Inferior parietal cortex (tissue), 1 donor: Measurements from ENCODE around the gene RHOC.
A peak's percentile ranks its signal among the peaks of the same experiment; 100 is the strongest.

Source experiments
- DNase-seq: peaks from one replicate; pipeline ENCODE4 v3.0.0-alpha.2; 2016; ENCODE audit errors: extremely low spot score

RHOC gene

GRCh38 chr1:112702067-112702395 is 4.9 kb downstream of the RHOC start:
- no peak for DNase-seq

- no peak for DNase-seq
Observed at GRCh38 chr1:112701227-112702066, 5.5 kb downstream of the RHOC start.

- peak; percentile 91 for DNase-seq
Observed at GRCh38 chr1:112700290-112701226, 6.4 kb downstream of the RHOC start.

DNA sequence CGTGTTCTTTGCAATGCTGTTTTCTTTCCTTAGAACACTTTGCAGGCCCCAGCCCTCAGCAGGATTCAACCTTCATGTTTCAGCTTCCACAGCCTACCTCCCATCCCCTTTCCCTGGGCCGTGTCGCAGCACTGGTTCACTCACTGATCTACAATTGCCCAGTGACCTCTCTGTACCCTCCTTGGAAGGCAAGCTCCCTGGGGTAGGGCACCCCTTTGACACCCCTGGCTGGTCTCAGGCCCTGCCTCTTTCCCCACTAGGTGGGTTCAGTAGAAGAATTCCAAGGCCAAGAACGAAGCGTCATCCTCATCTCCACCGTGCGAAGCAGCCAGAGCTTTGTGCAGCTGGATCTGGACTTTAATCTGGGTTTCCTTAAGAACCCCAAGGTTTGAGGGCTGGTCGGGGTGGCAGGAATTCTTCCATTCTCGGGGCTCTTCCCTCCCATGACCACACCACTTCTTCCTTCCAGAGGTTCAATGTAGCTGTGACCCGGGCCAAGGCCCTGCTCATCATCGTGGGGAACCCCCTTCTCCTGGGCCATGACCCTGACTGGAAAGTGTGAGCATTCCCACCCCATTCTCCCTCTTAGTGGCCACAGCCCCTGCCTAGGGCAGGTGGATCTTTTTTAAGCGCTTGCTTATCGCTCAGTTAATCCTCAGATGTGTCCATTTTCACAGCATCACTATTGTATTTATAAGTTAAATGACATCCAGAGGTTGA is 7.3 kb downstream of the RHOC start:
- no peak for DNase-seq

- no peak for DNase-seq
Observed at GRCh38 chr1:112698366-112699310, 8.3 kb downstream of the RHOC start.

- no peak for DNase-seq
Observed at GRCh38 chr1:112697781-112698201, 9.1 kb downstream of the RHOC start.

DNA sequence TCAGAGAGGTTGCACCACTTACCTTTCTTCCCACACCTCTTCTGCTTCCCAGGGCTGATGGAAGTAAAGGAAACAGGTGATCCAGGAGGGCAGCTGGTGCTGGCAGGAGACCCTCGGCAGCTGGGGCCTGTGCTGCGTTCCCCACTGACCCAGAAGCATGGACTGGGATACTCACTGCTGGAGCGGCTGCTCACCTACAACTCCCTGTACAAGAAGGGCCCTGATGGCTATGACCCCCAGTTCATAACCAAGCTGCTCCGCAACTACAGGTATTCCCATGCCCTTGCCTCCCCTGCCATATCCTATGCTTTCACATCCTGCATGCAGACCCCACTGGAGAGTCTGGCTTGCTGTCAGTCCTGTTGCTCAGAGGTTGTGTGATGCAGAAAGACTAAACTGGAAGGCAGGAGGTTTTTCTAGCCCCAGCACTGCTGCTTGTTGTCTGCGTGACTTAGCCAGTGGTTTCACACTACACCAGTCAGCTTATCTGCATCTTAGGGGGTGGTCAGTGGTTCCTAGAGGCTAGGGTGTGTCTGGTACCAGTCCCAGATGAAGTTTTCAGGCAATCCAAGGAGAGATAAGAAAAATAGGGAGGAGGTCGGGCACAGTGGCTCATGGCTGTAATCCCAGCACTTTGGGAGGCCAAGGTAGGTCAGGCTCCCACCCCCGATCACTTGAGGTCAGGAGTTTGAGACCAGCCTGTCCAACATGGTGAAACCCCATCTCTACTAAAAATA is 10.2 kb downstream of the RHOC start:
- no peak for DNase-seq

GRCh38 chr1:112695276-112695675 is 11.7 kb downstream of the RHOC start:
- DNase-seq = no peak

DNA sequence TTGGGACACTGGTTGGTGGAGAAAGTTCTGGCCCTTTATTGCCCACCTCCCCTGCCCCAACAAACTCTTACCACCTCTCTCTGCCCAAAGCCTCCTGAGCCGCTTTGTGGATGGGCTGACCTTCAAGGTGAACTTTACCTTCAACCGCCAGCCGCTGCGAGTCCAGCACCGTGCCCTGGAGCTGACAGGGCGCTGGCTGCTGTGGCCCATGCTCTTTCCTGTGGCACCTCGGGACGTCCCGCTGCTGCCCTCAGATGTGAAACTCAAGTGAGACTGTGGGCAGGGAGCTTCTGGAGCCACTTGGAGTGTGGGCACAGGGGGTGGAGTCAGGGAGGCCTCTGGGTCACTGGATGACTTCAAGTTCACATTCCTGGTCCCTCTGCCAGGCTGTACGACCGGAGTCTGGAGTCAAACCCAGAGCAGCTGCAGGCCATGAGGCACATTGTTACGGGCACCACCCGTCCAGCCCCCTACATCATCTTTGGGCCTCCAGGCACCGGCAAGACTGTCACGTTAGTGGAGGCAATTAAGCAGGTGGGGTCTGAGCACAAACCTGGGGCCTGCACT is 12.5 kb downstream of the RHOC start:
- DNase-seq = no peak

- no peak for DNase-seq
Observed at GRCh38 chr1:112693821-112694220, 13.1 kb downstream of the RHOC start.

- DNase-seq = no peak
Observed at GRCh38 chr1:112692681-112693080, 14.2 kb downstream of the RHOC start.

DNA sequence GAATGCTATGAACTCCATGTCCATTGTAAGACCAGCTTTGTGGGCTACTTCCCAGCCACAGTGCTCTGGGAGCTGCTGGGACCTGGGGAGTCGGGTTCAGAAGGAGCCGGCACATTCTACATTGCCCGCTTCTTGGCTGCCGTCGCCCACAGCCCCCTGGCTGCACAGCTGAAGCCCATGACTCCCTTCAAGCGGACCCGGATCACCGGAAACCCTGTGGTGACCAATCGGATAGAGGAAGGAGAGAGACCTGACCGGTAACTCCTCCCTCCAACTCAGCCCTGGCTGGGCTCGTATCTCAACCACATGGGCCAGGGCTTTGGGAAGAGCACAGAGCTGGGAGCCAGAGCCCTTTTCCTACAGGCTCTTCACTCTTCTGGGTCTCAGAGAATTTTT is 17.1 kb downstream of the RHOC start:
- no peak for DNase-seq

- DNase-seq = no peak
Observed at GRCh38 chr1:112689196-112689841, 17.6 kb downstream of the RHOC start.

DNA sequence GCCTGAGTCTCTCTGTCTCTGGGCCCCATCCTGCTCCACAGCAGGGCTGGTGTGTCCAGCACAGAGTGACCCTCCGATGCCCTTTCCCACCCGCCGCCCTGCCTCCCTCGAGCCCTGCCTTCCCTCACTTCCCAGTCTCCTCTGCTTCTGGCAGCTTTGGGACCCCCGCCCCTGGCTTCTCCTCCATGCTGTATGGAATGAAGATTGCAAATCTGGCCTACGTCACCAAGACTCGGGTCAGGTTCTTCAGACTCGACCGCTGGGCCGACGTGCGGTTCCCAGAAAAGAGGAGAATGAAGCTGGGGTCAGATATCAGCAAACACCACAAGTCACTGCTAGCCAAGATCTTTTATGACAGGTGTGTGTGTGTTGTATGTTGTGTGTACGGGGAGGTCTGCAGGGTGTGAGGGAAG is 18.1 kb downstream of the RHOC start:
- DNase-seq = no peak

- no peak for DNase-seq
Observed at GRCh38 chr1:112687785-112688496, 19.0 kb downstream of the RHOC start.

DNA sequence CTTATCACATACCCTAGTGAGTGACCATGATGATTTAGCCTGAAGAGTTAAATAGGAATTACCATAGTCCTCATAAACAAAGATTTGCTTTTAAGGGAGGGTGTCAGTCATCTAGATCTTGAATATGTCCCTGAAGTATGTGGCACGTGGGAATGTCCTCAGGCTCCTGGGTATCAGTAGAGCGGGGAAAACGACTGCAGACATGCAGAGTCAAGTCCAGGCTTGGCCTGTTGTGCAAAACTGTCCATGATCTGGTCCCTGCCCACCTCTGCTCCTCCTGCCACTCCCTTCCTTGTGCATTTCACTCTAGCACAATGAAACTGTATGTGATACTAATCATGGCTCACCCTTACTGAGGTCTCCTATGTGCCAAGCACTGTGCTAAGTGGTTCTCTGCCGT is 19.6 kb downstream of the RHOC start:
- DNase-seq = no peak

GRCh38 chr1:112686835-112687234 is 20.1 kb downstream of the RHOC start:
- no peak for DNase-seq

DNA sequence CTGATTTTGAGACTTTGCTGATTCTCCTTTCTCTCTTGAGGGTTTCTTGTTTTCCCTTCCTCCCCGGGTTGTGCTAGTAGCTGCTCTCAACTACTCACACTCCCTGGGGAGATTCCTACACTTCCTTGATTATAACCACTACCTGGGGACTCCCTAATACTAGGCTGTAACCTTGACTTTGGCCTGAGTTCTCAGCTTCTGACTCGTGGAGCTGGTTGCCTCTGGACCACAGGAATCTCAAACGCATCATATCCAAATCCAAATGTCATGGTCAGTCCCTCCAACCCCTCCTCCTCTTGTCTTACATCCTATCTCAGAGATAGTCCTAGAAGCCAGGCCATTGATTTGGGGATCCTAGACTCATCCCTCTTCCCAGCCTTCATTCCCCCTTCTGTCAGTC is 20.5 kb downstream of the RHOC start:
- no peak for DNase-seq

DNA sequence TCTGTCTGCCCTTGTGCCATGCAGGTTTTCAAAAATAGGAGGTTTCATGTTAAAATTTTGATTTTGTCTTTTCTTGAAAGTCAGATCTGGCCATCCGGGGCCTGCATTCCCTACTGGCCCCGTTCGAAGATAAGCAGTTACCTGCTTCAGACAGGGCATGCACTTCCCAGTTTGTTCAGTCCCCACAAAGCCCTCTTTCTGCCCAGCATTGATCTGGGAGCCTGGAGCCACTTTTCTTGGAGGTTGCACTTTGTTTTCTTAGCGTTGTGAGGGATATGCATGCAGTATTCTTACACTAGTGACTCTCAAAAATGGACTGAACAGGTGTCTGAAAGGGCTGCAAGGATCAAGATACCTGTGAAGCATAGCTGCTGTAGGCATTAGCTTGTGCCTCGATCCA is 21.0 kb downstream of the RHOC start:
- no peak for DNase-seq
